ENCODE results near the gene CDK8. TPM values are rescaled to one million over a fixed set of nuclear protein-coding genes. Genes with fewer than 3 reads are reported as not detected.

CDK8 gene
- total RNA-seq, 5 donors from 2014 or later (not counting 1 experiment from before 2014, with no cell fraction given) = 9.2 to 13.5 (median 12.1) TPM

DNA sequence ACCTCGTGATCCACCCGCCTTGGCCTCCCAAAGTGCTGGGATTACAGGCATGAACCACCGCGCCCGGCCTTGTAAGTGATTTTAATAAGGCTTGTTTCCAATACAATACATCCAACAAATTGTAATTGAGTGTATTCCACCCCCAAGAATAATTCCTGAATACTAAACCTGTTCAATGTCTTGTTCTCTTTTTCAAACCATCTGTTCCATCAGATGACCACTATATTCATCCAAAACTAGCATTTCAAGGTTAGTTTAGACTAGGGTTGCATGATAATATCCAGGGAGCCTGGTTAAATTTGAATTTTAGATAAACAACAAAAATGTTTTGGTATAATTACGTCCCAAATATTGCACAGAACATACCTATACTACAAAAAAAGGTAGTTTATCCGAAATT lies 168.1 kb downstream of the CDK8 start:
- Mint-ChIP-seq H3K27me3 (peaks cover 19 to 23% of the 10 kb centered on the region in 2 donors), H3K9me3 (peaks cover 0 to 3% (median 0%) of the 10 kb centered on the region in 3 donors), H3K36me3 (no peaks in the 10 kb centered on the region), H3K4me1 (no peaks in the 10 kb centered on the region), H3K27ac (no peak overlapping the region), H3K4me3 (no peak overlapping the region)
- Histone ChIP-seq H3K27me3 (replicated peaks in 1 of 2; ENCODE audit: control insufficient read depth in 2 of 2, extremely low read depth in 1 of 2, insufficient read depth in 2 of 2, low read length in 1 of 2) (peaks cover 0 to 15% of the 10 kb centered on the region in 2 experiments), H3K4me1 (ENCODE audit: control insufficient read depth in 1 of 2, extremely low read depth in 1 of 2, insufficient read depth in 2 of 2, low read length in 2 of 2) (no peaks in the 10 kb centered on the region), H3K27ac (ENCODE audit: low read length) (no peak overlapping the region), H3K9me3 (no peaks in the 10 kb centered on the region), H3K4me3 (ENCODE audit: control insufficient read depth in 1 of 2, extremely low read depth in 1 of 2, low read length in 1 of 2) (no peak overlapping the region), H3K36me3 (ENCODE audit: control insufficient read depth in 2 of 2, extremely low read depth in 1 of 2, insufficient read depth in 1 of 2, low read length in 1 of 2) (no peaks in the 10 kb centered on the region)
- no CpG with 5 or more reads among the region's 7 CpGs for WGBS (ENCODE audit: insufficient coverage)
- CTCF ChIA-PET = no interaction called here
- POLR2A ChIA-PET = no interaction called here
- no peak for ATAC-seq (replicated peaks in 1 of 4)
- no peak for DNase-seq

DNA sequence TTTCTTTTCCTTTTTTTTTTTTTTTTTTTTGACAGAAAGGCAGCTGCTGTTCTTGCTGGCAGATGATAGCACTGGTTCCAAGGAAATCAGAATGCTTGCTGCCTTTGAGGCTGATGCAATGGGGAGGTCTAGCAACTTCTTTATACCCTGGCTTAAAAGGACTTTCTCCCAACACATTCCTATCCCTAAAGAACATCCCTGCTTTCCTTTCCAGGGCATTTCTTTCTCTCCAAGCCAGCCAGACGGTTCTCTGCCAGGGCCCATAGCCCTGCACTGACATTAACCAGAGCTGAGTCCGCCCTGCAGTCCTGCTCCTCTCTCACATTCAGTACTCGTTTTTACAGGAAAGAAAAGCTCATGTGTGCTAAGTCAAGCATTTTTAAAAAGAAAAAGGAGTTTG lies 169.7 kb downstream of the CDK8 start:
- DNase-seq (no peak), ATAC-seq (replicated peaks in 1 of 4) (no peak)
- ChIA-PET CTCF (interaction anchor here in 1 of 2 donors (0.7 kb wide), 1 partner anchor 1508 kb away, joined by 8 read pairs; no protein-coding TSS in a partner anchor), POLR2A (no interaction called here)
- Histone ChIP-seq H3K27me3 (replicated peaks in 1 of 2; ENCODE audit: control insufficient read depth in 2 of 2, extremely low read depth in 1 of 2, insufficient read depth in 2 of 2, low read length in 1 of 2) (peaks cover 0 to 15% of the 10 kb centered on the region in 2 experiments), H3K4me3 (ENCODE audit: control insufficient read depth in 1 of 2, extremely low read depth in 1 of 2, low read length in 1 of 2) (no peak overlapping the region), H3K4me1 (ENCODE audit: control insufficient read depth in 1 of 2, extremely low read depth in 1 of 2, insufficient read depth in 2 of 2, low read length in 2 of 2) (no peaks in the 10 kb centered on the region), H3K9me3 (no peaks in the 10 kb centered on the region), H3K27ac (ENCODE audit: low read length) (no peak overlapping the region), H3K36me3 (ENCODE audit: control insufficient read depth in 2 of 2, extremely low read depth in 1 of 2, insufficient read depth in 1 of 2, low read length in 1 of 2) (no peaks in the 10 kb centered on the region)
- Mint-ChIP-seq H3K36me3 (no peaks in the 10 kb centered on the region), H3K27ac (no peak overlapping the region), H3K27me3 (peaks cover 21 to 23% of the 10 kb centered on the region in 2 donors), H3K4me3 (no peak overlapping the region), H3K9me3 (no peaks in the 10 kb centered on the region), H3K4me1 (no peaks in the 10 kb centered on the region)
- no CpG with 5 or more reads among the region's 3 CpGs for WGBS (ENCODE audit: insufficient coverage)

DNA sequence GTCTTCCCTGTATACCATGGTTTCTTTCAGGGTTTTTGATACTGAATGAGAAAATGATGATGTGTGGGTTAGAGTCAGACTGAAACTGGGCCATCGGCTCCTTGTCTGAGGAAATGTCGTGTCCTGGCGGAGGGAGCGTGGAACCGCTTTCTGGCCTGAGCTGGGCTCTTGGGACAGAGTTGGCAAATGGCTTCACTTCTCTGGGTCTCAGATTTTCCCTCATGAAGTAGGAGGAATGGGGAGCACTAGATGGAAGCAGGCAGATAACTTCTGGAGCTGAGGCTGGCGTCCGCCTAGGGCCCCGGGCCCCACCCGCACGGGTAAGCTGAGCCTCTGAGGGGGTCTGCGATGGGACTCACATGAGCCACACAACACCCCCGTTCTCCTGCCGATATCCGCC lies 170.3 kb downstream of the CDK8 start:
- ATAC-seq (replicated peaks in 1 of 4) (no peak), DNase-seq (no peak)
- Mint-ChIP-seq H3K4me3 (no peak overlapping the region), H3K36me3 (no peaks in the 10 kb centered on the region), H3K9me3 (no peaks in the 10 kb centered on the region), H3K27ac (no peak overlapping the region), H3K27me3 (peaks cover 21 to 23% of the 10 kb centered on the region in 2 donors), H3K4me1 (no peaks in the 10 kb centered on the region)
- POLR2A ChIA-PET = no interaction called here
- Histone ChIP-seq H3K4me3 (ENCODE audit: control insufficient read depth in 1 of 2, extremely low read depth in 1 of 2, low read length in 1 of 2) (no peak overlapping the region), H3K4me1 (ENCODE audit: control insufficient read depth in 1 of 2, extremely low read depth in 1 of 2, insufficient read depth in 2 of 2, low read length in 2 of 2) (no peaks in the 10 kb centered on the region), H3K9me3 (no peaks in the 10 kb centered on the region), H3K27ac (ENCODE audit: low read length) (no peak overlapping the region), H3K27me3 (replicated peaks in 1 of 2; ENCODE audit: control insufficient read depth in 2 of 2, extremely low read depth in 1 of 2, insufficient read depth in 2 of 2, low read length in 1 of 2) (peaks cover 0 to 15% of the 10 kb centered on the region in 2 experiments), H3K36me3 (ENCODE audit: control insufficient read depth in 2 of 2, extremely low read depth in 1 of 2, insufficient read depth in 1 of 2, low read length in 1 of 2) (no peaks in the 10 kb centered on the region)
- CTCF ChIA-PET = no interaction called here
- WGBS (ENCODE audit: insufficient coverage) = 87% methylated on average over 11 of the region's 14 CpGs

DNA sequence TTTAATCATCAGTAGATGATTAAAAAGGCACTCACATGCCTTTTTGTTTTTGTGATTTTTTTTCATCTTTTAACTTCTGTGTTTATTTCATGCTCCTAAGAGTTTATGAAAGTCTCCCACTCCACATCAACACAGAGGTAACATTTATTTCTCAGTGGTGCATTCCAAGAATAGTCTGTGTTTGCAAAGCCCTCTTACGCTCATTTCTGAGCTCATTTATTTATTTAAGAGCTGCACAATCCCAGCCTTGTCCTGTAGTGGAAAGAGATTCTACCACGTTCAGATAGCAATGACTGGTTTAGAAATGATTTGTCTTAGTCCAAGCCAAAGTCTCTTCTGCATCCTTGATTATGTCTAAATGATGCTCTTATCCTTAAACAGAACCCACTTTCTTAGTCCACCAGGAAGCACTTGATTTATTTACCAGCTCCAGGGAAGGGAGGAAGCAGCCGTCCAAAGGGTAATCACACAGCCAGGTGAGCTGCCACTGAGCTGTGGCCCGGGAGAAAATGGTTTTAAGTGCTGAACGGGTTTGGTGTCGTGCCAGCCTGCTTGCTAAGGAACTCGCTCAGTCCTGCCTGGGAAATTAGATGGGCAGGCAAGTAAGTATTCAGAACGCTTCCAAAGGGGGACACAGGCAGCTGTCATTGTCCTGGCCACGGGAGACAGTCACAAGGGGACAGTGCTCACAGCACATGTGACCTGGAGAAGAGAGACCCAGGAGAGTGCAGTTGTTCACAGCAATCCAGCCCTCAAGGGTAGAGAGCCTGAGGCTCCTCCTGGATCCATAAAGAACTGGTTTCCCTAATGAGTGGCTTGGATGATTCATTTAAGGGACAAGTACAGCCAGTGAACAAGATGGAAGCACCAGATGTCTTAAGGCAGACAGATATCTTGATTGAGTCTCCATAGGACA lies 171.8 kb downstream of the CDK8 start:
- peaks cover 0 to 15% of the 10 kb centered on the region in 2 experiments for H3K27me3 ChIP-seq (replicated peaks in 1 of 2; ENCODE audit: control insufficient read depth in 2 of 2, extremely low read depth in 1 of 2, insufficient read depth in 2 of 2, low read length in 1 of 2)
- ChIA-PET POLR2A (no interaction called here), CTCF (interaction anchor here in 1 of 2 donors (0.7 kb wide), 1 partner anchor 633 kb away, joined by 5 read pairs; no protein-coding TSS in a partner anchor)
- DNase-seq = no peak
- no peaks in the 10 kb centered on the region for H3K36me3 ChIP-seq (ENCODE audit: control insufficient read depth in 2 of 2, extremely low read depth in 1 of 2, insufficient read depth in 1 of 2, low read length in 1 of 2)
- no peaks in the 10 kb centered on the region for H3K4me1 Mint-ChIP-seq
- H3K4me3 Mint-ChIP-seq = no peak overlapping the region
- H3K4me3 ChIP-seq (ENCODE audit: control insufficient read depth in 1 of 2, extremely low read depth in 1 of 2, low read length in 1 of 2) = no peak overlapping the region
- no peaks in the 10 kb centered on the region for H3K4me1 ChIP-seq (ENCODE audit: control insufficient read depth in 1 of 2, extremely low read depth in 1 of 2, insufficient read depth in 2 of 2, low read length in 2 of 2)
- no peak overlapping the region for H3K27ac ChIP-seq (ENCODE audit: low read length)
- peaks cover 21 to 23% of the 10 kb centered on the region in 2 donors for H3K27me3 Mint-ChIP-seq
- 77% methylated on average over 7 of the region's 9 CpGs for WGBS (ENCODE audit: insufficient coverage)
- H3K9me3 Mint-ChIP-seq = no peaks in the 10 kb centered on the region
- H3K36me3 Mint-ChIP-seq = no peaks in the 10 kb centered on the region
- no peak overlapping the region for H3K27ac Mint-ChIP-seq
- H3K9me3 ChIP-seq = no peaks in the 10 kb centered on the region
- no peak for ATAC-seq (replicated peaks in 1 of 4)

- H3K27me3 ChIP-seq (replicated peaks in 1 of 2; ENCODE audit: control insufficient read depth in 2 of 2, extremely low read depth in 1 of 2, insufficient read depth in 2 of 2, low read length in 1 of 2) = no peaks in the 10 kb centered on the region
- DNase-seq (no peak), ATAC-seq (replicated peaks in 1 of 4) (no peak)
- ChIA-PET CTCF (no interaction called here), POLR2A (interaction anchor here in 1 of 2 donors (0.6 kb wide), 2 partner anchors 73 to 95 kb away, joined by 3 to 13 read pairs; no protein-coding TSS in a partner anchor)
- Mint-ChIP-seq H3K36me3 (no peaks in the 10 kb centered on the region), H3K4me3 (no peak overlapping the region), H3K27ac (no peak overlapping the region), H3K9me3 (peaks cover 16 to 31% (median 28%) of the 10 kb centered on the region in 3 donors), H3K27me3 (peaks cover 4 to 10% of the 10 kb centered on the region in 2 donors), H3K4me1 (no peaks in the 10 kb centered on the region)
- no peaks in the 10 kb centered on the region for H3K4me1 ChIP-seq (ENCODE audit: control insufficient read depth in 1 of 2, extremely low read depth in 1 of 2, insufficient read depth in 2 of 2, low read length in 2 of 2)
- H3K4me3 ChIP-seq (ENCODE audit: control insufficient read depth in 1 of 2, extremely low read depth in 1 of 2, low read length in 1 of 2) = no peak overlapping the region
- WGBS (ENCODE audit: insufficient coverage) = 46% methylated on average over 3 of the region's 4 CpGs
- no peaks in the 10 kb centered on the region for H3K9me3 ChIP-seq
- H3K27ac ChIP-seq (ENCODE audit: low read length) = no peak overlapping the region
- no peaks in the 10 kb centered on the region for H3K36me3 ChIP-seq (ENCODE audit: control insufficient read depth in 2 of 2, extremely low read depth in 1 of 2, insufficient read depth in 1 of 2, low read length in 1 of 2)
These were observed 179.8 kb downstream of the CDK8 start for GRCh38 chr13:26433776-26434175.

DNA sequence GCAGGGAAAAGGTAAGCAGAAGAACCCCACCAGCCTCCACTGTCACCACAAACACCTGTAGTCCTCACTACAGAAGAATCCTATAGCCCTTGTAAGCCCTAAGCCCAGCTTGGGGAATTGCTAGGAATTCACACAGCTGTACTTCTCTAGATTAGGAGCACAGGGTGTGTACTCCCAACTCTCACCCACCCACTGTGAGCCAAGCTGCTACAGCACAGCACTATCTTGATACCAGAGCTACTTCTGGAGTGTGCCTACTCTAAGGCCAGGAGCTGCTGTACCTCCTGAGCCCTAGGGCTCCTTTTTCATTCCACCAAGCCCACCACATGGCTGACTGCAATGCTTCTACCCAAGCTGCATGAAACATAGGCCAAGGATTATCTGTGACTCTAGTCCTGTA lies 181.2 kb downstream of the CDK8 start:
- no peaks in the 10 kb centered on the region for H3K9me3 ChIP-seq
- Mint-ChIP-seq H3K36me3 (no peaks in the 10 kb centered on the region), H3K9me3 (peaks cover 16 to 31% (median 28%) of the 10 kb centered on the region in 3 donors), H3K4me1 (no peaks in the 10 kb centered on the region), H3K27me3 (peaks cover 4 to 10% of the 10 kb centered on the region in 2 donors), H3K27ac (no peak overlapping the region), H3K4me3 (no peak overlapping the region)
- H3K27ac ChIP-seq (ENCODE audit: low read length) = no peak overlapping the region
- no peaks in the 10 kb centered on the region for H3K4me1 ChIP-seq (ENCODE audit: control insufficient read depth in 1 of 2, extremely low read depth in 1 of 2, insufficient read depth in 2 of 2, low read length in 2 of 2)
- POLR2A ChIA-PET = no interaction called here
- no peak for DNase-seq
- CTCF ChIA-PET = no interaction called here
- no peaks in the 10 kb centered on the region for H3K27me3 ChIP-seq (replicated peaks in 1 of 2; ENCODE audit: control insufficient read depth in 2 of 2, extremely low read depth in 1 of 2, insufficient read depth in 2 of 2, low read length in 1 of 2)
- ATAC-seq (replicated peaks in 1 of 4) = no peak
- no peaks in the 10 kb centered on the region for H3K36me3 ChIP-seq (ENCODE audit: control insufficient read depth in 2 of 2, extremely low read depth in 1 of 2, insufficient read depth in 1 of 2, low read length in 1 of 2)
- H3K4me3 ChIP-seq (ENCODE audit: control insufficient read depth in 1 of 2, extremely low read depth in 1 of 2, low read length in 1 of 2) = no peak overlapping the region

Measured in T-cell (primary cell).